Measurements from ENCODE around the gene SYNJ2. TPM values are rescaled to one million over a fixed set of nuclear protein-coding genes. Genes with fewer than 3 reads are reported as not detected.

The SYNJ2 gene
- total RNA-seq, 1 donor from 2014 or later: 31.8 TPM

- DNase-seq (ENCODE audit: low read depth) (no peak), FAIRE-seq (no peak)
- Mint-ChIP-seq H3K27me3 (ENCODE audit: low read depth, unreplicated experiment) (no peaks in the 10 kb centered on the region), H3K36me3 (ENCODE audit: low read depth, unreplicated experiment) (peaks cover 31% of the 10 kb centered on the region), H3K4me3 (ENCODE audit: unreplicated experiment) (no peak overlapping the region), H3K4me1 (ENCODE audit: low read depth, unreplicated experiment) (peaks cover 3% of the 10 kb centered on the region), H3K9me3 (ENCODE audit: unreplicated experiment) (no peaks in the 10 kb centered on the region), H3K27ac (ENCODE audit: unreplicated experiment) (no peak overlapping the region)
- no peaks in the 10 kb centered on the region for H3K27me3 ChIP-seq (ENCODE audit: insufficient read depth, low read length)
- no peak overlapping the region for H3K9ac ChIP-seq (ENCODE audit: low read length)
- no peak overlapping the region for H2AFZ ChIP-seq (ENCODE audit: low read depth, low read length)
- H3K9me3 ChIP-seq (ENCODE audit: insufficient read depth, low read depth, low read length): no peaks in the 10 kb centered on the region
- H3K27ac ChIP-seq (ENCODE audit: low read depth, low read length): no peak overlapping the region
- peaks cover 76% of the 10 kb centered on the region for H3K36me3 ChIP-seq (ENCODE audit: insufficient read depth, low read length)
- TF ChIP-seq CTCF (IDR thresholded peaks at IDR 0.05; ENCODE audit: insufficient read depth, low read depth, low read length) (no peak), EZH2 (IDR thresholded peaks at IDR 0.05; ENCODE audit: insufficient read depth, low read length) (no peak)
- peaks cover 5% of the 10 kb centered on the region for H3K4me1 ChIP-seq (ENCODE audit: insufficient read depth, low read length)
- no peak overlapping the region for H3K4me2 ChIP-seq (ENCODE audit: low read length)
- peaks cover 27% of the 10 kb centered on the region for H4K20me1 ChIP-seq (ENCODE audit: insufficient read depth, low read length)
- H3K4me3 ChIP-seq (ENCODE audit: insufficient read depth, low read depth, low read length): no peak overlapping the region
- H3K79me2 ChIP-seq (ENCODE audit: insufficient read depth, low read length): peaks cover 28% of the 10 kb centered on the region
Measured at GRCh38 chr6:158078320-158078719, 96.7 kb downstream of the SYNJ2 start.

GRCh38 chr6:158080849-158081656 is 99.4 kb downstream of the SYNJ2 start:
- no peak overlapping the region for H3K27ac Mint-ChIP-seq (ENCODE audit: unreplicated experiment)
- peaks cover 35% of the 10 kb centered on the region for H3K36me3 Mint-ChIP-seq (ENCODE audit: low read depth, unreplicated experiment)
- H3K4me1 Mint-ChIP-seq (ENCODE audit: low read depth, unreplicated experiment): peaks cover 9% of the 10 kb centered on the region
- FAIRE-seq: no peak
- H3K4me3 Mint-ChIP-seq (ENCODE audit: unreplicated experiment): no peak overlapping the region
- H3K9me3 Mint-ChIP-seq (ENCODE audit: unreplicated experiment): no peaks in the 10 kb centered on the region
- H3K27me3 Mint-ChIP-seq (ENCODE audit: low read depth, unreplicated experiment): no peaks in the 10 kb centered on the region
- Histone ChIP-seq H3K9me3 (ENCODE audit: insufficient read depth, low read depth, low read length) (no peaks in the 10 kb centered on the region), H2AFZ (ENCODE audit: low read depth, low read length) (no peak overlapping the region), H3K4me1 (ENCODE audit: insufficient read depth, low read length) (peaks cover 17% of the 10 kb centered on the region), H3K4me2 (ENCODE audit: low read length) (no peak overlapping the region), H3K4me3 (ENCODE audit: insufficient read depth, low read depth, low read length) (no peak overlapping the region), H3K9ac (ENCODE audit: low read length) (no peak overlapping the region), H3K27me3 (ENCODE audit: insufficient read depth, low read length) (no peaks in the 10 kb centered on the region), H3K27ac (ENCODE audit: low read depth, low read length) (no peak overlapping the region), H4K20me1 (ENCODE audit: insufficient read depth, low read length) (peaks cover 41% of the 10 kb centered on the region), H3K79me2 (ENCODE audit: insufficient read depth, low read length) (peaks cover 30% of the 10 kb centered on the region), H3K36me3 (ENCODE audit: insufficient read depth, low read length) (peaks cover 80% of the 10 kb centered on the region)
- TF ChIP-seq EZH2 (IDR thresholded peaks at IDR 0.05; ENCODE audit: insufficient read depth, low read length) (no peak), CTCF (IDR thresholded peaks at IDR 0.05; ENCODE audit: insufficient read depth, low read depth, low read length) (no peak)
- DNase-seq (ENCODE audit: low read depth): no peak

GRCh38 chr6:158081657-158081935 is 99.9 kb downstream of the SYNJ2 start:
- Histone ChIP-seq H3K4me1 (ENCODE audit: insufficient read depth, low read length) (peaks cover 22% of the 10 kb centered on the region), H4K20me1 (ENCODE audit: insufficient read depth, low read length) (peaks cover 47% of the 10 kb centered on the region), H3K9ac (ENCODE audit: low read length) (no peak overlapping the region), H3K27me3 (ENCODE audit: insufficient read depth, low read length) (no peaks in the 10 kb centered on the region), H3K36me3 (ENCODE audit: insufficient read depth, low read length) (peaks cover 76% of the 10 kb centered on the region), H2AFZ (ENCODE audit: low read depth, low read length) (no peak overlapping the region), H3K27ac (ENCODE audit: low read depth, low read length) (no peak overlapping the region), H3K4me3 (ENCODE audit: insufficient read depth, low read depth, low read length) (no peak overlapping the region), H3K79me2 (ENCODE audit: insufficient read depth, low read length) (peaks cover 29% of the 10 kb centered on the region), H3K4me2 (ENCODE audit: low read length) (no peak overlapping the region), H3K9me3 (ENCODE audit: insufficient read depth, low read depth, low read length) (no peaks in the 10 kb centered on the region)
- Mint-ChIP-seq H3K27me3 (ENCODE audit: low read depth, unreplicated experiment) (no peaks in the 10 kb centered on the region), H3K4me3 (ENCODE audit: unreplicated experiment) (no peak overlapping the region), H3K36me3 (ENCODE audit: low read depth, unreplicated experiment) (peaks cover 38% of the 10 kb centered on the region), H3K4me1 (ENCODE audit: low read depth, unreplicated experiment) (peaks cover 12% of the 10 kb centered on the region), H3K9me3 (ENCODE audit: unreplicated experiment) (no peaks in the 10 kb centered on the region), H3K27ac (ENCODE audit: unreplicated experiment) (no peak overlapping the region)
- no peak for FAIRE-seq
- no peak for TF ChIP-seq EZH2 (IDR thresholded peaks at IDR 0.05; ENCODE audit: insufficient read depth, low read length)
- no peak for TF ChIP-seq CTCF (IDR thresholded peaks at IDR 0.05; ENCODE audit: insufficient read depth, low read depth, low read length)
- no peak for DNase-seq (ENCODE audit: low read depth)

Data from astrocyte (in vitro differentiated cells and primary cell).